Effector memory CD8-positive, alpha-beta T cell (primary cell): ENCODE data around the gene NPHS2.

ENCODE experiments used
- ATAC-seq: fragments of 150-1000 bp; cut with Tn5 transposase; replicated peaks from 2 replicates; pipeline ENCODE4 v1.10.0; 2021; ENCODE audit warnings: mild to moderate bottlenecking, moderate library complexity
- DNase-seq, 3 experiments: peaks; one replicate each; pipeline ENCODE4 v3.0.0; 2021
- H3K27ac Mint-ChIP-seq, 2 donors: one replicate each; pipeline ENCODE4 v1.8.0; 2022; ENCODE audit warnings: mild to moderate bottlenecking in 2 of 2, mixed read lengths in 2 of 2, moderate library complexity in 2 of 2
- H3K27me3 Mint-ChIP-seq, 2 donors: one replicate each; pipeline ENCODE4 v1.8.0; 2022; ENCODE audit warnings: mixed read lengths in 2 of 2
- H3K36me3 Mint-ChIP-seq: one replicate; pipeline ENCODE4 v1.8.0; 2022; ENCODE audit warnings: mild to moderate bottlenecking, moderate library complexity, mixed read lengths; ENCODE audit not compliant: insufficient read depth
- H3K4me1 Mint-ChIP-seq, 2 donors: one replicate each; pipeline ENCODE4 v1.8.0; 2022; ENCODE audit warnings: low read depth in 2 of 2, mixed read lengths in 2 of 2
- H3K4me3 Mint-ChIP-seq, 2 donors: one replicate each; pipeline ENCODE4 v1.8.0; 2022; ENCODE audit warnings: mild to moderate bottlenecking in 2 of 2, mixed read lengths in 2 of 2, moderate library complexity in 2 of 2
- H3K9me3 Mint-ChIP-seq, 2 donors: one replicate each; pipeline ENCODE4 v1.8.0; 2022; ENCODE audit warnings: mixed read lengths in 2 of 2
- total RNA-seq, 9 experiments: gene quantifications; one replicate each; lab custom pipeline; 2026; lab: John Stamatoyannopoulos, UW

NPHS2 gene
- 0 reads per million in 9 experiments for total RNA-seq

DNA sequence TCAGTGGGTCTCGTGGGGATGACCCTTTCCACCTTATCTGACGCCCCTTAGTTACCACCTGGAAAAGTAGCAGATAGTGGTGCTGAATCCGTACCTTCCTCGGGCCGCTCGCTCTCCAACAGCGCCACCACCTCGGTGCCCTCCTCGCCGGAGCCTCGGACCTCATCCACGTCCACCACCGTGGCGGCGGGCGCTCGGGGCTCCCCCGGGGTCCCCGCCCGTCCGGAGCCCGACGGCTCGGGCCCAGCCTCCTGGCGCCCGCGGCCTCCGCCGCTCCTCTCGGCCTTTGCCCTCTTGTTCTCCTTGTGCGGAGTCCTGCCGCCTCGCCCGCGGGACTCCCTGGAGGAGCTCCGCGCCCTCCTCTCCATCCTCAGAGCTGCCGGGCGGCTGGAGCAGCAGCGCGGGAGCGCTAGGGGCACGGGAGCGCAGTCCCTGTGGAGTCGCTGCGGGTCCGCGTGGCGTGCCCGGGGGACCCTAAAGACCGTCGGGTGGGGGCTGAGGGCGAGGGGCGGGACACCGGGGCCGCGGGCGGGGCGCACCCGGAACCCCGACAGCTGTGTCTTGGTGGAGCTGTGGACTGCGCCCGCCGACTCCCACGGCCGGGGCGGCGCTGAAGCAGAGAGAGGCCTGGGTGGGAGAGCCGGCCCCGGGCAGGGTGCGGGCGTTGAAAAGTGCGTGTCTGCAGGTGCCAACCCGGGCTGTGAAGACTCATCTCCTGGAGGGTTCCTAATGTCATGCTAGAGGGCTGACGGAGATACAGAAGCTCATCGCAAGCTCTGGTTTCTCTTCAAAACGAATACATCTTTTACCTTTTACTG, at the start of gene NPHS2:
NPHS2 (minus strand) TSS at position 452 of the 818 bp plus-strand sequence; CDS start at position 368, 84 bp downstream.
- Mint-ChIP-seq H3K27ac (no peak within 1 kb of the TSS), H3K4me1 (peaks cover 4 to 5% of the 10 kb centered on the region in 2 donors), H3K36me3 (no peaks in the 10 kb centered on the region), H3K9me3 (peaks cover 0 to 6% of the 10 kb centered on the region in 2 donors), H3K27me3 (peaks cover 40 to 77% of the 10 kb centered on the region in 2 donors), H3K4me3 (no peak within 1 kb of the TSS)
- ATAC-seq, result no peak
- no peak for DNase-seq

DNA sequence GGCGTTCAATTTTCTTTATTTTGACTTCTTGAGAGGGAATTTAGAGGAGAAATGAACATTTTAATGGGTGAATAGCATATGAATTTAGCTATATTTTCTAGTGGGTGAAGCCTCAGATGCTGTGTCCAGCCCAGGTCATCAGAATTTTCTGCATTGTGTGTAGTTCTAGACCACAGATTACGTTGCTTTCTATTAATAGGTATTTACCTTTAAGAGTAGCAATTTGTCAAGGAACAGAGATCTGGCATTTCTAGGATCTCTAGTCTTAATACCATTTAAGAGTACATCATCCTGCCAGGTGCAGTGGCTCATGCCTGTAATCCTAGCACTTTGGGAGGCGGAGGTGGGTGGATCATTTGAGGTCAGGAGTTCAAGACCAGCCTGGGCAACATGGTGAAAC, 36.6 kb upstream of the NPHS2 start:
- no peak for ATAC-seq
- Mint-ChIP-seq H3K27me3 (peaks cover 6 to 9% of the 10 kb centered on the region in 2 donors), H3K9me3 (no peaks in the 10 kb centered on the region), H3K27ac (no peak overlapping the region), H3K4me1 (no peaks in the 10 kb centered on the region), H3K4me3 (no peak overlapping the region), H3K36me3 (no peaks in the 10 kb centered on the region)
- DNase-seq, result no peak

DNA sequence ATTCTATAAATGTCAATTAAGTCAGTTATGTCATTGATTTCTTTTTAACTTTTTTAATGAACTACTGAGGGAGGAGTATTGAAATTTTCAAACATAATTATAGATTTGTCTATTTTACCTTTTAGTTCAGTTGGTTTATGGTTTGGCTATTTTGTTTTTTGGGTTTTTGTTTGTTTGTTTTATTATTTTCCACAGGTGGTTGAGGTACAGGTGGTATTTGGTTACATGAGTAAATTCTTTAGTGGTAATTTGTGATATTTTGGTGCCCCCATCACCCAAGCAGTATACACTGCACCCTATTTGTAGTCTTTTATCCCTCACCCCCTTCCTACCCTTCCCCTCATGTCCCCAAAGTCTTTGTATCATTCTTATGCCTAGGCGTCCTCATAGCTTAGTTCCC, 25.3 kb upstream of the NPHS2 start:
- Mint-ChIP-seq H3K4me3 (no peak overlapping the region), H3K27me3 (peaks cover 11 to 18% of the 10 kb centered on the region in 2 donors), H3K4me1 (no peaks in the 10 kb centered on the region), H3K27ac (no peak overlapping the region), H3K36me3 (no peaks in the 10 kb centered on the region), H3K9me3 (peaks cover 0 to 3% of the 10 kb centered on the region in 2 donors)
- no peak for DNase-seq
- no peak for ATAC-seq

DNA sequence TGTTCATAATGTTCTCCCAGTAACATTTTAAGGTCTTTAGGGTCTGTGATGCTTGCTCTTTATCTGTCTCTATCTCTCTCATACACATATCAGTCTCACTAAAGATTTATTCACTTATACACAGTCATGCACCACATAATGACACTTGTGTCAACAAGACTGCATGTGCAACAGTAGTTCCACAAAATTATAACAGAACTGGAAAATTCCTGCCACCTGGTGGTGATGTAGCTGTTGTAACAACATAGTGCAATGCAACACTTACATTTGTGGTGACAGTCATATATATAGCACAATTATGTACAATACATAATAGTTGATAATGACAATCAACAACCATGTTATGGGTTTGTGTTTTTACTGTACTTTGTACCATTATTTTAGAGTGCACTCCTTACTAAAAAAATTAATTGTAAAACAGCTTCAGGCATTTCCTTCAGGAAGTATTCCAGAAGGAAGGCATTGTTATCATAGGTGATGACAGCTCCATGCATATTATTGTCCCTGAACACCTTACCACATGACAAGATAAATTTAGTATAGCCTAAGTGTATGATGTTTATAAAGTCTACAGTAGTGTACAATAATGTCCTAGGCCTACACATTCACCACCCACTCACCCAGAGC, 24.0 kb upstream of the NPHS2 start:
- no peak for ATAC-seq
- Mint-ChIP-seq H3K27ac (no peak overlapping the region), H3K4me3 (no peak overlapping the region), H3K9me3 (peaks cover 0 to 3% of the 10 kb centered on the region in 2 donors), H3K36me3 (no peaks in the 10 kb centered on the region), H3K4me1 (no peaks in the 10 kb centered on the region), H3K27me3 (peaks cover 10 to 11% of the 10 kb centered on the region in 2 donors)
- DNase-seq, result no peak

DNA sequence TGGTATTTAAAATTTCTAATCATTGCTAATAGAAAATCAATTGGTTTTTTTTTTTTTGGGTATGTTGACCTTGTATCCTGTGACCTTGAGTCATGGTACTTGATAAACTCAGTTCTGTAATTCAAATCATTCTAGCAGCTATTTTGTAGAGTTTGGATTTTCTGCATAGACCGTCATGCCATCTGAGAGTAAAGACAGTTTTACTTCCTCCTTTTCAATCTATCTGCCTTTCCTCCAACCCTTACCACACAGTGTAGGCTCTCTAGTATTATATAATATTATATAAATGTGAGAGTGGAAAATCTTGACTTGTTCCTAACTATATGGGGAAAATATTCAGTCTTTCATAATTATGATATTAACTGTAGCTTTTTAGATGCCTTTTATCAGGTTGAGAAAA, 22.9 kb upstream of the NPHS2 start:
- Mint-ChIP-seq H3K4me3 (no peak overlapping the region), H3K36me3 (no peaks in the 10 kb centered on the region), H3K4me1 (no peaks in the 10 kb centered on the region), H3K27ac (no peak overlapping the region), H3K9me3 (peaks cover 0 to 3% of the 10 kb centered on the region in 2 donors), H3K27me3 (peaks cover 5 to 10% of the 10 kb centered on the region in 2 donors)
- DNase-seq (no peak), ATAC-seq (no peak)

DNA sequence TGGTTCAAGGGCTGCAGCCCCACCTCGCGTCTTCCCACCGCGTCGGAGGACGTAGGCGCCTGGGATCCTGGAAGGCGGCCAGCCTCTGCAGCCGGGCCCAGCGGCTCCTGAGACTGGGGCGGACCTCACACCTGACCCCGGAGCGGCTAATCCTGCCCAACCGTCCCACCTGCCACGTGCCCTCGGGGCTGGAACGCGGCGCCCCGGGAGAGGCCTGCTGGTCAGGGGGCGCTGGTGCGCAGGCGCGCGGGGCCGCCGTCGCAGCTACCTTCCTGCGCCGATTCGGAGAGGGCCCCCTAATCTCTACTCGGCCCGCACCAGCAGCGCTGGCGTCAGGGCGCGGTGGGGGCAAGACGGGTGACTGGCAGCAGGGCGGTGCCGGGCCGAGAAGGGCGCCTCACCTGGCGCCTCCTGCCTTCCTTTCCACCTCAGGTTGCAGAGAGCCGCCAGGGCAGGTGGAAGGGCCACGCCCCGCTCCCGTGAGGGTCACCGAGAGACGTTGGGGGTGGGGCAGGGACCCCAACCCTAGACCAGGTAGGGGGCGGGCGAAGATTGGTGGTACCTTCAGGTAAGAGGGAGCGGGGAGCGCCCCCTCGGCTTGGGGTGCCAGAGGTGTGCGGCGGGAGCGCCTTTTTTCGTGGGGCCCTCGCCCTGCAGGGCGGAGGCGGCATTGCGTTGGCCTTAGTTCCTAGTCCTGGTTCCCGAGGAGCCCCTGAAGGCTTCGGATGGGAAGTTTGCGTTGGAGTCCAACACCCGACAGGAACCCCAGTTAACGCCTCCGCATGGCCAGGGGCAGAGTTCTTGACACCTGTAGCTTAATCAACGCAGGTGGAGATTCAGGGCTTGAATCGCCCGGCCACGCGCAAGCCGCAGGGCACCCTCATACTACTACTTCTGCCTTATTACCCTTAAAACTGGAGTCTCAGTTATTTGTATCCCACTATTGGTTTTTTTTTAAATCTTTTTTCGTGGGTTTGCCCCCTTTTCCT, 16.1 kb upstream of the NPHS2 start, which contains the start of gene TDRD5:
TDRD5 (plus strand) TSS at position 241 of the 989 bp plus-strand sequence. CDS start 784 bp downstream, outside the sequence.
- no peaks in the 10 kb centered on the region for H3K4me1 Mint-ChIP-seq
- no peaks in the 10 kb centered on the region for H3K36me3 Mint-ChIP-seq
- H3K27ac Mint-ChIP-seq, result no peak within 1 kb of the TSS
- no peaks in the 10 kb centered on the region for H3K9me3 Mint-ChIP-seq
- H3K4me3 Mint-ChIP-seq, result no peak within 1 kb of the TSS
- ATAC-seq (no peak), DNase-seq (no peak)
- peaks cover 4 to 20% of the 10 kb centered on the region in 2 donors for H3K27me3 Mint-ChIP-seq

DNA sequence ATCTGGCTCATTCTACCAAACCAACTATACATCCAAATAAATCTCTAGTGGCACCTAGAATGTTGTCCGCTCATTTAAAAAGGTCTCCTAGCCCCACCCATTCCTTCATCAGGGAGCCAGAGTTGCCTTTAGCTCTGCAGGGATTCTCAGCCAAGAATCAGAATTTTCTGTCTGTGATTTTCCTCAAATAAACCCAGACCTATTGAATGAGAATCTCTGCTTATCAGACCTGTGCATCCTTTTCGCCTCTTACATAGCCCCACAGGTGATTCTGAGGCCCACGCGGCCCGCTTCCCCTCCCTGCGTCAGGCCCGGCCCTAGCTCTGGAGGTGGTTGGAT, 15.5 kb upstream of the NPHS2 start:
- no peak overlapping the region for H3K27ac Mint-ChIP-seq
- no peaks in the 10 kb centered on the region for H3K4me1 Mint-ChIP-seq
- DNase-seq (no peak), ATAC-seq (no peak)
- H3K36me3 Mint-ChIP-seq, result no peaks in the 10 kb centered on the region
- H3K27me3 Mint-ChIP-seq, result peaks cover 4 to 23% of the 10 kb centered on the region in 2 donors
- H3K9me3 Mint-ChIP-seq, result no peaks in the 10 kb centered on the region
- H3K4me3 Mint-ChIP-seq, result no peak overlapping the region

DNA sequence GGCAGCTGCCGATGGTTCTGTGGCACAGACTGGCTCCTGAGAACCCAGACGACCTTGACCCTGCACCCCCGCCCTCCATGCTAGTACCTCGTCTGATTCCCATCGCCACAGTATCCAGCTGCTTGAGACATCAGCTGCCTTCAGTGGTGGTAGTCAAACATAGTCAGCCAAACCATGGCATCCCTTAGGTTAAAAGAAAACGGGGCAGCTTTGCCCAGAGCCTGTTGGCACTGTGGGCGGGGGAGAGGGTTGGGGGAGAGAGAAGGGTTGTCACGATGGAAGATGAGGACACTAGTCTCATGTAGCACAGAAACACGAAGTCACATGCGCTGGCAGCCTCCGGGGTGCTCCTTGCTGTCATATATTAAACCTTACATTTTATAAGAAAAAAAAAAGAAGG, 14.9 kb upstream of the NPHS2 start:
- Mint-ChIP-seq H3K9me3 (no peaks in the 10 kb centered on the region), H3K4me3 (no peak overlapping the region), H3K36me3 (no peaks in the 10 kb centered on the region), H3K27ac (no peak overlapping the region), H3K27me3 (peaks cover 8 to 26% of the 10 kb centered on the region in 2 donors), H3K4me1 (no peaks in the 10 kb centered on the region)
- ATAC-seq (no peak), DNase-seq (no peak)

DNA sequence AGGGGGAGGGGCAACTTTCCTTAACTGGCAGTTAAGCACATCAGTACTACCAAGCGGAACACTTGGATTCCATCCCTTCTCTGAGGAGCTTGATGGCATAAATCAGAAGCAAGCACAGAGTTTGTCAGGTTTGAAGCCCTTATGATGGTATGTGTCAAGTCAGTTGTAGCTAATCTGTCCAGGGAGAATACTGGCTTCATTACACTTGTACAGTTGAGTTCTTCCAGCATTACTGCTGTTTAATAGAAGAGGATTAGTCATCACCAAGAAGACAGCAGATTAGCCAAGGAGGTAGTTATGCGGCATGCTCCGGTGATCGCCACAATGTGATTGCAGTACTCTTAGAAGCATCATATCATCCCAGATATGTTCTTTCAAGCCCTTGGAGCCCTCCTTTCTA, 13.8 kb upstream of the NPHS2 start:
- H3K27me3 Mint-ChIP-seq, result peaks cover 13 to 30% of the 10 kb centered on the region in 2 donors
- H3K36me3 Mint-ChIP-seq, result no peaks in the 10 kb centered on the region
- H3K27ac Mint-ChIP-seq, result no peak overlapping the region
- ATAC-seq (no peak), DNase-seq (no peak)
- no peaks in the 10 kb centered on the region for H3K9me3 Mint-ChIP-seq
- no peak overlapping the region for H3K4me3 Mint-ChIP-seq
- no peaks in the 10 kb centered on the region for H3K4me1 Mint-ChIP-seq

DNA sequence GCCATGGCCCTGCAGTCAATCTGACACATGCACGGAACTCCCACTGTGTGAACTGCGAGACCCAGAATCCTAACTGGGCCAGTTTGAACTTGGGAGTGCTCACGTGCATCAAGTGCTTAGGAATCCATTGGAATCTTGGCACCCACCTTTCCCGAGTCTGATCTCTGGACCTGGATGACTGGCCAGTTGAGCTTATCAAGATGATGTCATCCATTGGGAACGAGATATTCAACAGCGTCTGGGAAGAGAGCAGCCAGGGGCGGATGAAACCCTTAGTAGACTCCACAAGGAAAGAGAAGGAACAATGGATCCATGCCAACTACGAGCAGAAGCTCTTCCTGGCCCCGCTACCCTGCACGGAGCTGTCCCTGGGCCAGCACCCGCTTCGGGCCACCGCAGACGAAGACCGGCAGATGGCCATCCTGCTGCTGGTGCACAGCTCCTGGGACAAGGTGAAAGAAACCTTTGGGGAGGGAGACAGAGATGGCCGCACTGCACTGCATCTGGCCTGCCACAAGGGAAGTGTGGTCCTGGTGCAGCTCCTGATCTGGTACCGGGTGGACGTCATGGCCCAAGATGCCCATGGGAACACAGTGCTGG, 12.8 kb upstream of the NPHS2 start:
- Mint-ChIP-seq H3K27ac (no peak overlapping the region), H3K4me1 (no peaks in the 10 kb centered on the region), H3K27me3 (peaks cover 23 to 37% of the 10 kb centered on the region in 2 donors), H3K9me3 (peaks cover 0 to 3% of the 10 kb centered on the region in 2 donors), H3K36me3 (no peaks in the 10 kb centered on the region), H3K4me3 (no peak overlapping the region)
- no peak for ATAC-seq
- DNase-seq, result no peak

DNA sequence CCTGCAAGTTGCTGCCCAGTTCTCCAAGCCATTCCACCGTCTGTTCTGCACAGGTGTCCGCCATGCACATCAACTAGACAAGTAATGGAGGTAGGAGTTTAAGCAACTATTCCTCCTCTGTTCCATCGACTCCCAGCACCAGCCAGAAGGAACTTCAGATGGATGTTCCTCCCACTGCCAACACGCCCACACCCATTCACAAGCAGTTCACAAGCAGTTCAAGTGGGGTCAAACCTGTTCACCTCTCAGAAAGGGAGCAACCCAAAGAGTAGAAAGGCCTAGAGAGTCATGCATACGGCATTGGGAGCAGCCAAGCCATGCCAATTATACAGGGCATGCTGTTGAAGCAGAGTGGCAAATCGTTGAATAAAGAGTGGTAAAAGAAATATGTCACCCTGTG, 11.6 kb upstream of the NPHS2 start:
- ATAC-seq, result no peak
- peaks cover 20 to 48% of the 10 kb centered on the region in 2 donors for H3K27me3 Mint-ChIP-seq

DNA sequence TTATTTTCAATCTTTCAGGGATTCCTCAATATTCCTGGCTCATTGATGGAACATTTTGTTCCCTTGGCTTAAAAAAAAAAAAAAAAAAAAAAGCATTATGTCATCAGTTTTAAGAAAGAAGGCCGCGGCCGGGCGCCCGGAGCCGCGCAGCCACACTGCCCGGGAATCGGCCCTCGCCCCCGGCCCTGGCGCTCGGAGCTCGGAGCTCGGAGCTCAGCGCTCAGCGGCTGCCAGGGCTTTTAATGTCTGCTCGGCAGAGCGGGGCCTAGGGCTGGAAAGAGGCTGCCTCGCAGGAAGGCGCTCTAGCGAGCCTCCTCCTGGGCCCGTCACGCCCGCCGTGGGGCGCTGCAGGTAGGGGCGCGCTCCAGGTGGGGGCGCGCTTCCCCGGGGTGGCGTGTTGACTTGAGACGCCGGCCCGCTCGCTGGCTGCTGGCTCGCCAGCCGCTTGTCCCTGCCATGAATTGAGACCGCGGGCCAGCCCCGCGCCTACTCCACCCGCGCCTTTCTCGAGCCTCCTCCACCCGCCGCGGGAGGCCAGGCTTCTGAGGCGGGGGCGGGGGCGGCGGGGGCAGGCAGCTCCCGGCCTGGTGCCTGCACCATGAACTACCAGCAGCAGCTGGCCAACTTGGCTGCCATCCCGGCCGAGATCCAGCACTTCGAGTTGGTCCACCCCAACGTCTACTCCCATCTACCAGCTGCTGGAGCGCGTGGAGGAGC, 10.5 kb upstream of the NPHS2 start:
- Mint-ChIP-seq H3K9me3 (peaks cover 0 to 10% of the 10 kb centered on the region in 2 donors), H3K36me3 (no peaks in the 10 kb centered on the region), H3K4me3 (no peak overlapping the region), H3K27ac (no peak overlapping the region), H3K27me3 (peaks cover 19 to 48% of the 10 kb centered on the region in 2 donors), H3K4me1 (no peaks in the 10 kb centered on the region)
- ATAC-seq, result no peak
- no peak for DNase-seq

More for the DNA sequence above, 11.6 kb upstream of the NPHS2 start:
- Mint-ChIP-seq H3K4me3 (no peak overlapping the region), H3K9me3 (peaks cover 0 to 10% of the 10 kb centered on the region in 2 donors), H3K36me3 (no peaks in the 10 kb centered on the region), H3K4me1 (no peaks in the 10 kb centered on the region), H3K27ac (no peak overlapping the region)
- no peak for DNase-seq
